ENCODE measurements around the gene FGD3.

FGD3 gene

GRCh38 chr9:93028448-93029006 is 81.2 kb downstream of the FGD3 start:
- no peak for DNase-seq (ENCODE audit: low spot score)

DNA sequence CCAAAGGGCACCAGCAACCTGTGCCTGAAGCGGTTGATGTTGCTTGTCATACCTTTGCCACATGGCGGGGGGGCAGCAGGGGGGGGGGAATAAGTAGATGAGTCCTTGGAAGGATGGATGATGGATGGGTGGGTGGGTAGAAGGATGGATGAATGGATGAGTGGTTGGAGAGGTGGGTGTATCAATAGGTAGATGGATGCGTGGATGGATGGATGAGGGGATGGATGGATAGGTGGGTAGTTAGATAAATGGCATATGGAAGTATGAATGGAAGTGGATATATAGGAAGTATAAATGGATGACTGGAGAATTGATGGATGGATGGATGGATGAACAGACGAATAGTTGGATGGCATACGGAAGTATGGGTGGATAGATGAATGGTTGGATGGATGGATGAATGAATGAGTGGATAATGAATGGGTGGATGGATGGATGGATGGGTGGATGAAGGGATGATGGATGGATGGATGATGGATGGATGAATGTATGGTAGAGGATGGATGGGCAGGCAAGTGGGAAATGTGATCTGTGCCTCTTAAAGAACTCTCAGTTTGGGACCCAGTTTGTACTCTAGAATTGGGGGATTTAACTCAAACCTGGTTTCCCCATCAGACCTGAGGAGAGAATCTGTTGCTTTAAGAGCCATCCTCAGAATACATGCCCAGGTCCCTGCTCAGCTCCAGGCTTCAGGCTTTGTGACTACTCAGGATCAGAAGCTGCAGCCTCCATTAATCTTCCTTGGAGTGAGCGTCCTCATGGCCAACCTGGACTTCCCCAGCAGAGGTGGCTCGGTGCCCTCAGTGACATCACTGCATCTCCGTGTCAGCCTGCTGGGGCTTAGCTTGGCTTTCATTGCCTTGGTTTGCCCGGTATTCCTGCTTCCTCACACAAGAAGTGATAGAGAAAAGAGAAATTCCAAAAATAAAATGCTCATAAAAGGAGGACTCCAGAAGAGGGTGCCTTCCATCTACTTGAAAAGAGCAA is 83.6 kb downstream of the FGD3 start:
- DNase-seq (ENCODE audit: low spot score): no peak

DNA sequence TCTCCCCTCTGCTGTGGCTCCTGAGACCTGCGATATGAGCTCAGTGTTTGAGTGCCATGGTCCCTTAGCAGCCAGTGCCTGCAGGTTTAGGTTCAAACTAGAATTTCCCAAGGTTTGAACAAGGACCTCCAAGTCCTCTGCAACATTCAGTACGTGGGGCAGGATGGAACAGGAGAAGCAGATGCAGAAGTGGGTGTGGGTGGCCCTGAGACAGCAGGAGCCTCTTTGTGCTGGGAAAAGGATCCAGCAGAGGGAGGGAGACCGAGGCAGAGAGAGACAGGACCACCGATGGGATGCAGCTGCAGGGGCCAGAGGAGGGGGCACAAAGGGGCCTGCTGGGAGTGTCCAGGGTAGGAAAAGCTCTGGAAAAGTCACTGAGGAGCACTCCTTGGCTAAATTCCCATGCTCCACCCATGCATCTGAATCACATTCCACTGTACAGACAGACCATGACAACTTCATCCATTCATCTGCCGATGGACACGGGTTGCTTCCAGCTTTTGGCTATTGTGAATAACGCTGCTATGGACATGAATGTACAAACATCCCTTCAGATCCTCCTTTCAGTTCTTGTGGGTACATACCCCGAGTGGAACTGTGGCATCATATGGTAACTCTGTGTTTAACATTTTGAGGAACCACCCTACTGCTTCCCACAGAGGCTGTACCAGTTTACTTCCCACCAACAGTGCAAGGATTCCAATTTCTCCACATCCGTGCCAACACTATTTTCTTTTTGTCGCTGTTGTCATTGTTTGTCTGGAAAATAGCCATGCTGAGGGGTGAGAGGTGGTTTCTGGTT is 84.5 kb downstream of the FGD3 start:
- DNase-seq (ENCODE audit: low spot score): no peak

DNA sequence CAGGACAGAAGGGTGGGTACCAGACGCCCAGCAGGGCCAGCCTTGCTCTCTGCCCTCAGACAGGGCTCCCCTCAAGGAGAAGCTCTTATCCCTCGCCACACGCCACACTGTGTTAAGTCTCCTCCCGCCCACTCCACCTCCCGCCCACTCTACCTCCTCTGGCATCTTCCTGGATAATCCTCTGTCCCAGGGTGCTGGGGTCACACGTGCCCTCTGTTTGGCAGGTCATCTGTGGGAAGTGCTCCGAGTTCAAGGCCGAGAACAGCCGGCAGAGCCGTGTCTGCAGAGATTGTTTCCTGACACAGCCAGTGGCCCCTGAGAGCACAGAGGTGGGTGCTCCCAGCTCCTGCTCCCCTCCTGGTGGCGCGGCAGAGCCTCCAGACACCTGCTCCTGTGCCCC is 85.2 kb downstream of the FGD3 start:
- DNase-seq (ENCODE audit: low spot score): no peak

DNA sequence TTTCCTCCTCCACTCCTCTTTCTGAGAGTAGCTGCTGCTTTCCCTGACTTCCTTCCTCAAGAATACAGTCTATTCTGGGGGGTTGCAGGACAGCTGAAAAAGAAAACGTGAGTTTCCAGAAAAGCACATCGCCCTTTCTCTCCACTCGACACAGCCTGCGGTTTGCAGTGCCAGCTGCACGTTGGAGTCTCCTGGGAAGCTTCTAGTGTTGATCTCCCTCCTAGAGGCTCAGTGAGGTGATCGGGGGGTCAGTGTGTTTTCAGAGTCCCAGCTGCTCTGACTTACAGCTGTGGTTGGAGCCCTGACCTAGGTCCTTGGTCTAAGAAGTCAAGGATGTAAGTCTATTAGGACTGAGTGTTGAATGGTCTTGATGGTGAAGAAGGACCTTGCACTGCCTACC is 86.2 kb downstream of the FGD3 start:
- no peak for DNase-seq (ENCODE audit: low spot score)

DNA sequence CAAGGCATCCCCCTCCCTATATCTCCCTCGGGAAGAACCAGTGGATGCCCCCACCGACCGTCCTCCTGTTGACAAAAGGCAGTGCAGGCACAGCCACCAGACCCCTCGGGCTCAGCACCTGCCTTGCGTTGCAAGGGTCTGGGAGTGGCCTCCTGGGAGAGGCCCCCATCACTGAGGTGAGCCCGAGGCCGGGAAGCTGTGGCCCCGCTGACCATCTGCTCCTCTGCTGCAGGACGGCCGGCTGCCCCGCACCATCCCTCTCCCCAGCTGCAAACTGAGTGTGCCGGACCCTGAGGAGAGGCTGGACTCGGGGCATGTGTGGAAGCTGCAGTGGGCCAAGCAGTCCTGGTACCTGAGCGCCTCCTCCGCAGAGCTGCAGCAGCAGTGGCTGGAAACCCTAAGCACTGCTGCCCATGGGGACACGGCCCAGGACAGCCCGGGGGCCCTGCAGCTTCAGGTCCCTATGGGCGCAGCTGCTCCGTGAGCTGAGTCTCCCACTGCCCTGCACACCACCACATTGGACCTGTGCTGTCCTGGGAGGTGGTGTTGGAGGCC is 87.9 kb downstream of the FGD3 start:
- DNase-seq (ENCODE audit: low spot score): no peak

DNA sequence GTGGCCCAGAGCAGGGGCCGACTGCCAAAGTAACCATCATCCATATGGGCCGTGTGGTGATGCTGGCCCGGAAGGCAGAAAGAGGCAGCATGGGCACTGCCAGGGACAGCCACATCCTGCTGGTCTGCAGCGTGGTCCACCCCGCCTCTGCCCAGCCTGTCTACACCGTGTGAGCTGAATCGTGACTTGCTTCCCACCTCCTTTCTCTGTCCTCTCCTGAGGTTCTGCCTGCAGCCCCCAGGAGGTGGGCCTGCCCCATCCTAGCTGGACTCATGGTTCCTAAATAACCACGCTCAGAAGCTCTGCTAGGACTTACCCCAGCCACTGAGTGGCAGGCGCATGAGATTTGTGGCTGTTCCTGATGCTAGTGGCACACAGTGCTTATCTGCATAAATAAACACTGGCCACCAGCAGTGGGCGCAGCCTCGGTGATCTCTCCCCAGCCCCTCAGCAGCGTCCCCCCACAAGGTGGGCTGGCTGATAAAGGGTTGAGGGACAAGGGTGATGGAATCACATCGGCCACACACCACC is 88.6 kb downstream of the FGD3 start:
- DNase-seq (ENCODE audit: low spot score): no peak

DNA sequence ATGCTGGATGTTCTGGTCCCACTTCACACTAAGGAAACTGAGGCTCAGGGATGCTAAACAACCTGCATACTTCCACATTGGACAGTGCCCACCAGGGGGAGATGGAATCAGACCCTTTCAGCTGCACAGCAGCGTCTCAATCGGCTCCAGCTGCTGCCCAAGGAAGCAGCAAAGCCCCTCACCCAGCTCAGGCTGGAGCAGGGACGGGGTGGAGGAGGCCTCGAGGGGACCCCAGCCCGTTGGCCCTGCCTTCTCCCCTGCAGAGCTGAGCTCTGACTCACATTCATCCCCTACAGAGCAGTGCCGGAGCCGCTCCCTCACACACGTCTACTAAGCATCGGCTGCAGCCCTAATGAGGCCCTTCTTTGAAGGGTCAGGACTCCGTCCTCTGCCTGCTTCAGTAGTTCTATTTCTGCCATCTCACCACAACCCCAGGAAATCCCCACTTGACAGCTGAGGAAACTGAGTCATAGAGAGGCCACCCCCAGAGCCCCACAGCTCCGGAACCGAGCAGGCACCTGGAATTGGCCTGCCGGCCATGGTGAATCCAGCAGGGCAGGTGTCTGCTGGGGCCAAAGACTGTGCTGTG is 89.7 kb downstream of the FGD3 start:
- DNase-seq (ENCODE audit: low spot score): no peak

DNA sequence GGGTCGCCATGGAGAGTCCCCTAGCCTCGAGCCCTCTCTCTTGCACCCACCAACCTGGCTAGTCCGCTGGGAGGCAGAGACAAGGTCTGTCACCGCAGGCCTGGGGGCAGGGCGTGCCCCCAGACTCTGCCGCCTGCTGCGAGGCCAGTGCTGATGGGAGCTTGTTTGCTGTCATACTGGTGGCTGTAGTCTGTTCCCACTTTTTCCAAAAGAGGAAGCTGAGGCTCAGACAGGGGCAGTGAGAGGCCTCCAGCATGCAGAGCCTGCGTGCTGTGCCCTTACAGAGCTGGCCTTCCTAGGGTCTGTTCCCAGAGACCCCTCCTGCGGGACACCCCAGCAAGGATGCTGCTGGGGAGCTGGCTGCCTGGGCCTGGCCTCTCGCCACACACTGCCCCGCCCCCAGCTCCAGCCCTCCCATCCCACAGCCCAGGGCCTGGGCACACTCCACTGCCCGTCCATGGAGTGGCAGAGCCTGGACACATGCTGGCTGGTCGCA is 90.2 kb downstream of the FGD3 start:
- DNase-seq (ENCODE audit: low spot score): no peak

GRCh38 chr9:93038918-93039317 is 91.6 kb downstream of the FGD3 start:
- DNase-seq (ENCODE audit: low spot score): no peak

GRCh38 chr9:93039456-93039855 is 92.1 kb downstream of the FGD3 start:
- no peak for DNase-seq (ENCODE audit: low spot score)

GRCh38 chr9:93039976-93040375 is 92.7 kb downstream of the FGD3 start:
- DNase-seq (ENCODE audit: low spot score): no peak

DNA sequence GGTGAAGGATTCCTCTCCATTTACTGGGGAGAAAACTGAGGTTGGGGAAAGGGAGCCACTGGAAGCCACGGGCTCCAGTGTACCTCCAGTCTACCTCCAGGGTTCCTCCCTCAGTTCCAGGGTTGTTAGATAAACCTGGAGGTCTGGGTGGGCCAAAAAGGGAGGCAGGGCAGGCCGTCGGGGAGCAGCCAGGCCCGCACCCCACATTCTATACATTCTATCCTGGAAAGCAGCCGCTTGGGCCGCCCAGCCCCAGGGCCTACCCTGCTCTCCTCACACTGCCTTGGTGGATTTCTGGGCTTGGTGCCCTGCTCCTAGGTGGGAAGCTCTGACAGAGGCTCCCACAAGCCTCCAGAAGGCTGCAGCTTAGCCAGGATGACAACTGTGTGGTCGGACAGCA is 93.1 kb downstream of the FGD3 start:
- DNase-seq (ENCODE audit: low spot score): no peak

DNA sequence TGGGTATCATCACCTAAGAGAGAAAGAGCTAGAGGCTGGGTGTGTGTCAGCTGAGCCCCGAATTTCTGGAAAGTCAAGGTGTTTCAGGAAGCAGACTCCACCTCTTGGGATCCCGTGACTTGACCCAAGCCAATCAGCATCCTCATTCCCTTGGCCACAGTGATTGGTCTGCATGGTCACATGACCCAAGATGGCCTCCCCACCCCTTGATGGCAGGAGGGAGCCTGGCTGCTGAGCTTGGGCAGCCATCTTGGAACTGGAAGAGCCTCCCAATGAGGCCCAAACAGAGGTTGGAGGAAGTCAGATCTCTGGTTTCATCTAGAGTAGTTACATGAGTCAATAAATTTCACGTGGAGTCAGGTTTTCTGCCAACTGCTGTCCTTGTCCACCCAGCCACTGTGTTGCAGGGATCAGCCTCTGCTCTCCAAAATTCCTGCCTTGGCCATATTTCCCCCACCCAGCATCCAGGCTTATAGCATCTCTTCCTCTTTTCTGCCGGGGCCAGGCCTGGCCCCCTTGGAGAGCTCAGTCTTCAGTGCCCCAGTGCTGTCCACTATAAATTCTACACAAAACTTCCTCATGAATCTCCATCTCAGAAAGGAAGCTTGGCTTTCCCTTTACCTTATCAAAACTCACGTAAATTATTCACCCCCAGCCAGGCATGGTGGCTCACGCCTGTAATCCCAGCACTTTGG is 93.9 kb downstream of the FGD3 start:
- no peak for DNase-seq (ENCODE audit: low spot score)

DNA sequence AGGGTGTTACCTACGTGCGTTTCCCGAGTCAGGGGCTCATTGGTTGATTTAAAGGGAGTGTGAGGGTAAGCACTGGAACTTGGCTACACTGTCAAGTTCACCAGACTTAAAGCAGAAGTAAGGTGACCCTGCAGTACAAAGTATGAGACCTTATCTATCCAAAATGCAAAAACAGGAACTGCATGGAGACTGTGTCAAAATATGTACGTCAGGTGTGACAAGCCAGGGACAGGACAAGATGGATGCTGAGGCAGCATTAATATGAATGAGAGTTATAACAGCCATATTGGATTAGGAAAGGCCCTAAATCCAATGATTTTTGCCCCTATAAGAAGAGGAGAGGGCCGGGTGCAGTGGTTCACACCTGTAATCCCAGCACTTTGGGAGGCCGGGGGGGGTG is 95.8 kb downstream of the FGD3 start:
- no peak for DNase-seq (ENCODE audit: low spot score)

GRCh38 chr9:93045521-93045920 is 98.2 kb downstream of the FGD3 start:
- no peak for DNase-seq (ENCODE audit: low spot score)

- no peak for DNase-seq (ENCODE audit: low spot score)
Observed at GRCh38 chr9:93048566-93049448, 101.5 kb downstream of the FGD3 start.

DNA sequence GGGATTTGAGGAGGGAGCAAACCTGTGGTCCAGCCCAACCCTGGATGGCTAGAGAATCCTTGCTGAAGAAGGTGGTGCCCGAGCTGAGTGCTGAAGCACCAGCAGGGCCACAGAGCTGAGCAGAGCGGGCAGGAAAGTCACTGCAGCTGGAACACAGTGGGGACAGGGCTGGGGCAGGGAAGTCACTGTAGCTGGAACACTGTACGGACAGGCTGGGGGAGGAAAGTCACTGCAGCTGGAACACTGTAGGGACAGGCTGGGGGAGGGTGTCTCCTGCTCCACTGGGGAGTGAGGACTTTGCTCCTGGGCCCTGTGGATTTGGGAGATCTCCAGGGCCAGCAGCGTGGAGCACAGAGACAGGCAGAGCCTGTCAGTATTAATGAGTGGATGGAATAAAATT is 102.2 kb downstream of the FGD3 start:
- DNase-seq (ENCODE audit: low spot score): no peak

DNA sequence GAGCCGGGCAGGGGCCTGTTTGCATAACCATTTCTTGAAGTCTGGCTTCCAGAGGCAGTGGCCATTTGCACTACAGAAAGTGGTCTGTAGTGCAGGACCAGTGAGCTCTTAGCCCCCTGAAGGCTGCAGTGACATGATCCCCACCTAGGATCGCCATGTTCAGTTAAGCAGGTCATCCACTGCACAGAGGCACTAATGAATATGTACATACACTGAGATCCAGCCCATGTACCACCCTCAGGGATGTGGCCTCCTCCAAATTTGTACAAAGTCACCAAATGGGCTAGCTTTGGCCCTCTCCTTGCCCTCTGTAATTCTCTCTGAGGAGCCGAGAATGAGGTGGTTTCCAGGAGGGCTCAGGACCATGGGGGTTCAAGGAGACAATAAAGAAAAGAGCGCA is 102.9 kb downstream of the FGD3 start:
- no peak for DNase-seq (ENCODE audit: low spot score)

DNA sequence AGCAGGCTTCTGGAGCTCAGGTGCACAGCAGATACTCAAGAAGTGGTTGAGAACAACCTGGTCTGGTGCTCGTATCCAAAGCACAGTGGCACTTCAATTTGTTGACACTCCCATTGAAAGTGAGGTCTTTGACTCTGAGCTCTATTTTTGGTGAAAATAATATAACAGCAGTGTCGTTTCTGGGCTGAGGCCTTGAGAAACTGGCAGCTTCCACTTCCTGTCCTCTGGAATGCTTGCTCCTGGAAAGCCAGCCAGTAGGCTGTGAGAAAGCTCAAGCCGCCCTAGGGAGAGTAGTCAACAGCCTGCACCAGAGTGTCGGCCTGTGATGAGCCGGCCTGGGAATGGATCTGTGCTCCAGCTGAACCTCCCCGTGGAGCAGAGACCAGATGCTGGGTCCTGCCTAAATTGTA is 104.4 kb downstream of the FGD3 start:
- DNase-seq (ENCODE audit: low spot score): no peak
